Fibroblast of pulmonary artery (primary cell): Measurements from ENCODE around the gene GALNTL6.
A peak's percentile ranks its signal among the peaks of the same experiment; 100 is the strongest.
"Not testable (repeated sequence)": the region's sequence is repeated elsewhere in the genome, so short reads cannot be mapped to it uniquely, and the experiment has no call there.

Experiments used
- DNase-seq: peaks from one replicate; pipeline ENCODE4 v3.0.0-alpha.2; 2010; ENCODE audit warnings: low read depth
- H3K4me3 ChIP-seq: replicated peaks from 2 replicates; pipeline ENCODE4 v1.5.1; 2011; ENCODE audit warnings: low read depth, mild to moderate bottlenecking, control low read depth, low read length, moderate library complexity
- TF ChIP-seq, protein P1 (sequence below): IDR thresholded peaks from 2 replicates; pipeline ENCODE4 v1.5.1; 2011; ENCODE audit warnings: mild to moderate bottlenecking, control low read depth, low read length, inconsistent platforms; ENCODE audit errors: missing control alignments

Gene GALNTL6

DNA sequence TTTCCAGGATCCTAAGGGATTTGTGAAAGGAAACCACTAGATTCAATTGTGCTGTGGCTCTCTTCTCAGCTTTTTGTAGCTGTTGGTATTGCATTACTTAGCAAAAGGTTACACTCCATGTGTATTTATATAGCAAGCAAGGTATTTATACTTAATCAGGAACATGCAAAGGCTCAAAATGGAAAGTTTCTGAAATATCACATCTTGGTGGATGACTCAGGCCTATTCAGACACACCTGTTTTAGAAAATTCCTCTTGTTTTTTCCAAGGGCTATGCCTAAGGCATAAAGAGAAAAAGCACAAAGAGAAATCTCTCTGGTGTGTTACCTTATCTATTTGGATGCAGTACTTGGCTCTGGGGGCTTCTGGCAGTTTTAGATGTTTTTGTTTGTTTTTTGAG lies 1211.0 kb downstream of the GALNTL6 start:
- TF ChIP-seq, protein P1, sequence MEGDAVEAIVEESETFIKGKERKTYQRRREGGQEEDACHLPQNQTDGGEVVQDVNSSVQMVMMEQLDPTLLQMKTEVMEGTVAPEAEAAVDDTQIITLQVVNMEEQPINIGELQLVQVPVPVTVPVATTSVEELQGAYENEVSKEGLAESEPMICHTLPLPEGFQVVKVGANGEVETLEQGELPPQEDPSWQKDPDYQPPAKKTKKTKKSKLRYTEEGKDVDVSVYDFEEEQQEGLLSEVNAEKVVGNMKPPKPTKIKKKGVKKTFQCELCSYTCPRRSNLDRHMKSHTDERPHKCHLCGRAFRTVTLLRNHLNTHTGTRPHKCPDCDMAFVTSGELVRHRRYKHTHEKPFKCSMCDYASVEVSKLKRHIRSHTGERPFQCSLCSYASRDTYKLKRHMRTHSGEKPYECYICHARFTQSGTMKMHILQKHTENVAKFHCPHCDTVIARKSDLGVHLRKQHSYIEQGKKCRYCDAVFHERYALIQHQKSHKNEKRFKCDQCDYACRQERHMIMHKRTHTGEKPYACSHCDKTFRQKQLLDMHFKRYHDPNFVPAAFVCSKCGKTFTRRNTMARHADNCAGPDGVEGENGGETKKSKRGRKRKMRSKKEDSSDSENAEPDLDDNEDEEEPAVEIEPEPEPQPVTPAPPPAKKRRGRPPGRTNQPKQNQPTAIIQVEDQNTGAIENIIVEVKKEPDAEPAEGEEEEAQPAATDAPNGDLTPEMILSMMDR: no peak
- H3K4me3 ChIP-seq: no peak overlapping the region
- DNase-seq: no peak

DNA sequence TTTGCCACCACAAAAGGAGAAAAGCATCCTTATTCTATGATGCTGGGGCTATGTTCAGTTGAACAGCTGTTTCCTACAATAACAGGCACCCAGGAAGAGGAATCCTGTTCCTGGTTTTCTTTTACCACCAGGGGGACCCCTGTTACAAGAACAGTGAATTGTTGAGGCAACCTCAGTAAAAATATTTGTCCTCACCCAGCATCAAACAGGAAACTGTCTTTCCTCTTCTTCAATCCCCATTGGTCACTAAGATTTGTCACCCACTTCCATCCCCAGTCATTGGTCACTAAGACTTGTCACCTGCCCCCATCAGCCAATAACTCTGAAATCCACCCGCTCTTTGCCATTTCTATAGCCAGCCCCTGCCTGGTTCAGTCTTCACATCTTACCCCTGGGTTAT lies 1211.9 kb downstream of the GALNTL6 start:
- DNase-seq: peak; percentile 84
- no peak overlapping the region for H3K4me3 ChIP-seq
- TF ChIP-seq, protein P1: peak; percentile 75

DNA sequence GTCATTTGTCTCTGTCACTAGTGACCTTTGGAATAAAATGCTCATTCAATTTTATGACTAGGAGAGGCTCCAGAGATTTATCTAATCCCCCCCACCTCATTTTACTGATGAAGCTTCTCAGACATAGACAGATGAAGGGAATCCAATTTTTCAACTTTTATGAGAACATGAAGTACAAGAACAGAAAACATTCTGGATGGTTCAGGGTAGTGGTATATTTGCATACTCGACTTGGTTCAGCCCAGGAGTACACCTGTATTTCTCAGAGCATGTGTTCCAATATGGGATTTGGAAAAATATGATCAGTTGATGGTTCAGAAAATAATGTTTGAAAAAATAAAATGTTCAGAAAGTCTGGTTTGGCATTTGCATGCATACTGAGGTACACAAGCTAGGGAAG lies 1224.0 kb downstream of the GALNTL6 start:
- TF ChIP-seq, protein P1: no peak
- no peak overlapping the region for H3K4me3 ChIP-seq
- no peak for DNase-seq

DNA sequence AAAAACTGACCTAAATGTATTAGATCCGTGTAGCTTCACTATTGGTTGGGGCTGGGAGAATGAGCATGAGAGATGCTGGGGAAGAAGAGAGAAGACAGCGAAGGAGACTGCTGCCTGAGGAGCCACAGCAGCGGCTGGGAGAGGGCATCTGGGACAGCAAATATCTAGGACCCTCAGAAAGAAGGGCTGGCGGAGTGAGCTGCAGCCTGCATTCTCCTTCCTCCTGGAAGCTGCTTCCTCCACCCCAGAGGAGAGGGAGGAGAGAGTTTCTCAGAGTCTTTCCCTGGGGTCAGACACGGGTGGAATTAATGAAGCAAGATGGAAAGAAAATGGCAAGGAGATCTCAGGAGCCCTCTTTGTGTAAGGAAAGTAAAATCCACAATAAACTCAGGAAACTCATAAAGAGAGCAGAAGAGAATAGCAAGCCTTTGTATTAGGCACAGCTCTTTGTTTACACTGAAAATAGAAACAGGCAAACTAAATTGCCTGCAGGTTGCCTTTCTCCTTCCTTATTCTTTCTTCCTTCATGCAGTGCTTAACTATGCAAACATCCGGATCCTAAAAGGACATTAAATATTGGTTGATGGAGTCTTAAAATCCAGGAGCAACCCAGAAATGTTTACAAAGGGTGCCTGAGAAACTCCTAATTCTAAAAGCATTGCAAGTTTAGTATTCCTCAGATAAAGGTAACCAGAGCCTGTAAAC lies 1225.1 kb downstream of the GALNTL6 start:
- no peak overlapping the region for H3K4me3 ChIP-seq
- no peak for DNase-seq
- TF ChIP-seq, protein P1: no peak

DNA sequence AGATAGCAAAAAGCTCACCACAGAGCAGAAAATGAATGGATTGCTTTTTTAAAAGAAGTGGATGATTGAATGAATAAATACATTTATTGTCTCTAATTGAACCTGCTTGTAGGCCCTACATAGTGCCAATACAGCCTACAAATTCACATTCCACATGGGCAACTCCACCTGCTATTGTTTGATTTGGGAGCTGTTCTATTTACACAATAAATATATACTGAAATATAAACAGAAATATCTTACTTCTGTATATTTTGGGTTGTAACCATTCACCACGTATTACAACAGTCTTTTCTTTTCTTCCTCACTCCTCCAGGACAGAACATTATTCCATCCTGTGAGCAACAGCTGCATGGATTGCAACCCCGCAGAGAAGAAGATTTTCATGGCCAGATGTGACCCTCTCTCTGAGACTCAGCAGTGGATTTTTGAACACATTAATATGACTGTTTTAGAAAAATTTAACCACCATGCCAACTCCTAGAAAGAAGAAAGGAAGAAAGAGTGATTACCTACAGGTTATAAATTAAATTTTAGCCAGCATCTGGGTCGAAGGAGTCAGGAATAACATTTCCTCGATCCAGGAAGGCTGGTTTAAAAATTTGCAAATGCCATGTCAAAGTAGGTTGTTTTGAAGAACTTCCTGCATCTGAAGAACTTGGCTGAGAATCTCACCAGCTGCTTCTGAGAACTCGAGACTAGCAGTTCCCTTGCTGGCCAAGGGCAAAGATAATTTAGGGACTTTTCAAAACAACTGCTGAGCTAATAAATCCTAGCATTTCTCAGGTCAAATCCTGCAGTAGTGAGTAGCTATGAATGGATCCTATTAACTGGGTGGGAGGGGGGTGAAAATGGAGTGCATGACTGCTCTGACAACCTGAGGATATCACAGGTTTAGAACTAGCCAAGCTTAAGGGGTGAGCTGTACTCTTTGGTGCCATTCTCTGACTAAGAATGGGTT lies 1226.7 kb downstream of the GALNTL6 start:
- peak; percentile 54 for DNase-seq
- H3K4me3 ChIP-seq: no peak overlapping the region
- TF ChIP-seq, protein P1: no peak

DNA sequence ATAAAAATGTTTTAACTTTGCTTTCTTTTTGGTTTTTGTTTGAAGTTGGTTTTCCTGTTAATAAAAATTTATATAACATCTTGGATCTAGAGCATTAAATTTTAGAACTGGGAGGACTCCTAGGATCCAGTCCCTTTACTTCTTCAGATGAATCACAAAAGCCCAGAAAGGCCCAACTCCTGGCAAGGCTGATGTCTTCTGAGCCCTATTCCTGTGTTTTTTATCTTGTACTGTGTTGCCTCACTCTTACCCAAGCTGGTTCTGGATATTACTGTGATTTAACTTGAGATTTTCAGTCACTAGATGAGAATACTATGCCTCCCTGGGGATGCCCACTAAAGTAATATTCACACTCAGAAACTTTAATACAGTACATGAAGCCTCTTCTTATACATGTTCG lies 1228.3 kb downstream of the GALNTL6 start:
- no peak overlapping the region for H3K4me3 ChIP-seq
- no peak for DNase-seq
- TF ChIP-seq, protein P1: no peak

DNA sequence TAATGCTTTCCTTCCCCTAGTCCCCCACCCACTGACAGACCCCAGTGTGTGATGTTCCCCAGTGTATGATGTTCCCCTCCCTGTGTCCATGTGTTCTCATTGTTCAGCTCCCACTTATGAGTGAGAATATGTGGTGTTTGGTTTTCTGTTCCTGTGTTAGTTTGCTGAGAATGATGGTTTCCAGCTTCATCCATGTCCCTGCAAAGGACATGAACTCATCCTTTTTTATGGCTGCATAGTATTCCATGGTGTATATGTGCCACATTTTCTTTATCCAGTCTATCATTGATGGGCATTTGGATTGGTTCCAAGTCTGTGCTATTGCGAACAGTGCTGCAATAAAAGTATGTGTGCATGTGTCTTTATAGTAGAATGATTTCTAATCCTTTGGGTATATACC lies 1228.9 kb downstream of the GALNTL6 start:
- not testable (repeated sequence) for H3K4me3 ChIP-seq

More for the DNA sequence above, 1228.9 kb downstream of the GALNTL6 start:
- DNase-seq: not testable (repeated sequence)
